ENCODE results near the gene SLC26A9.

The SLC26A9 gene

GRCh38 chr1:205983925-205984725, 40.9 kb upstream of the SLC26A9 start:
- Histone ChIP-seq H3K4me2 (ENCODE audit: low read depth, low read length) (no peak overlapping the region), H3K27me3 (replicated peaks; ENCODE audit: insufficient read depth, low read length) (no peaks in the 10 kb centered on the region), H3K4me1 (ENCODE audit: low read length) (no peaks in the 10 kb centered on the region)

GRCh38 chr1:205981257-205981656, 38.0 kb upstream of the SLC26A9 start:
- no peak overlapping the region for H3K9ac ChIP-seq (ENCODE audit: low read length)
- H3K4me1 ChIP-seq (ENCODE audit: low read length): no peaks in the 10 kb centered on the region
- H2AFZ ChIP-seq (ENCODE audit: low read length): no peak overlapping the region
- H3K36me3 ChIP-seq (replicated peaks; ENCODE audit: insufficient read depth, low read length): no peaks in the 10 kb centered on the region
- no peaks in the 10 kb centered on the region for H3K9me3 ChIP-seq (replicated peaks; ENCODE audit: insufficient read depth, low read length)
- no peaks in the 10 kb centered on the region for H3K79me2 ChIP-seq (ENCODE audit: low read length)
- H3F3A ChIP-seq (ENCODE audit: insufficient read depth, low read length): no peaks in the 10 kb centered on the region
- TF ChIP-seq CTCF (IDR thresholded peaks at IDR 0.05; ENCODE audit: low read length) (no peak), EZH2 (optimal IDR thresholded peaks at IDR 0.05; ENCODE audit: low read depth, low read length) (no peak), EZH2phosphoT487 (IDR thresholded peaks at IDR 0.05; ENCODE audit: low read length) (no peak)
- no peak for DNase-seq
- H3K9me2 ChIP-seq (replicated peaks; ENCODE audit: insufficient read depth, low read length): no peaks in the 10 kb centered on the region
- H3K4me3 ChIP-seq (ENCODE audit: low read length): no peak overlapping the region
- no peak overlapping the region for H3K27ac ChIP-seq (ENCODE audit: low read length)
- no peaks in the 10 kb centered on the region for H4K20me1 ChIP-seq (ENCODE audit: insufficient read depth, low read length)
- no peaks in the 10 kb centered on the region for H3K27me3 ChIP-seq (replicated peaks; ENCODE audit: insufficient read depth, low read length)
- H3K4me2 ChIP-seq (ENCODE audit: low read depth, low read length): no peak overlapping the region

More at GRCh38 chr1:205983925-205984725, 40.9 kb upstream of the SLC26A9 start:
- H3K4me3 ChIP-seq (ENCODE audit: low read length): no peak overlapping the region
- no peaks in the 10 kb centered on the region for H3K79me2 ChIP-seq (ENCODE audit: low read length)
- H3K9me3 ChIP-seq (replicated peaks; ENCODE audit: insufficient read depth, low read length): no peaks in the 10 kb centered on the region
- no peaks in the 10 kb centered on the region for H3K36me3 ChIP-seq (replicated peaks; ENCODE audit: insufficient read depth, low read length)
- peak; percentile 76 for DNase-seq
- H3F3A ChIP-seq (ENCODE audit: insufficient read depth, low read length): no peaks in the 10 kb centered on the region
- no peaks in the 10 kb centered on the region for H4K20me1 ChIP-seq (ENCODE audit: insufficient read depth, low read length)
- no peak overlapping the region for H3K9ac ChIP-seq (ENCODE audit: low read length)
- no peaks in the 10 kb centered on the region for H3K9me2 ChIP-seq (replicated peaks; ENCODE audit: insufficient read depth, low read length)
- H2AFZ ChIP-seq (ENCODE audit: low read length): no peak overlapping the region
- H3K27ac ChIP-seq (ENCODE audit: low read length): no peak overlapping the region
- TF ChIP-seq CTCF (IDR thresholded peaks at IDR 0.05; ENCODE audit: low read length) (peak; percentile 98), EZH2 (optimal IDR thresholded peaks at IDR 0.05; ENCODE audit: low read depth, low read length) (no peak)

- H3K9me3 ChIP-seq (replicated peaks; ENCODE audit: insufficient read depth, low read length): no peaks in the 10 kb centered on the region
- TF ChIP-seq EZH2 (optimal IDR thresholded peaks at IDR 0.05; ENCODE audit: low read depth, low read length) (no peak), CTCF (IDR thresholded peaks at IDR 0.05; ENCODE audit: low read length) (no peak), EZH2phosphoT487 (IDR thresholded peaks at IDR 0.05; ENCODE audit: low read length) (no peak)
- H3F3A ChIP-seq (ENCODE audit: insufficient read depth, low read length): no peaks in the 10 kb centered on the region
- H3K79me2 ChIP-seq (ENCODE audit: low read length): no peaks in the 10 kb centered on the region
- no peak overlapping the region for H3K4me3 ChIP-seq (ENCODE audit: low read length)
- no peaks in the 10 kb centered on the region for H3K36me3 ChIP-seq (replicated peaks; ENCODE audit: insufficient read depth, low read length)
- no peaks in the 10 kb centered on the region for H3K9me2 ChIP-seq (replicated peaks; ENCODE audit: insufficient read depth, low read length)
- H3K27ac ChIP-seq (ENCODE audit: low read length): no peak overlapping the region
- no peak overlapping the region for H2AFZ ChIP-seq (ENCODE audit: low read length)
- H4K20me1 ChIP-seq (ENCODE audit: insufficient read depth, low read length): no peaks in the 10 kb centered on the region
- H3K27me3 ChIP-seq (replicated peaks; ENCODE audit: insufficient read depth, low read length): no peaks in the 10 kb centered on the region
- no peak overlapping the region for H3K9ac ChIP-seq (ENCODE audit: low read length)
- no peak for DNase-seq
- H3K4me1 ChIP-seq (ENCODE audit: low read length): no peaks in the 10 kb centered on the region
- no peak overlapping the region for H3K4me2 ChIP-seq (ENCODE audit: low read depth, low read length)
Measured at GRCh38 chr1:205980237-205980870, 37.1 kb upstream of the SLC26A9 start.

Measured in MM.1S (cell line).